ENCODE data around the gene AHRR. TPM values are rescaled to one million over a fixed set of nuclear protein-coding genes. Genes with fewer than 3 reads are reported as not detected.

AHRR gene
- total RNA-seq, 1 experiment from 2014 or later: 2.2 TPM

GRCh38 chr5:438481-438981 is 117.0 kb downstream of the AHRR start:
- Histone ChIP-seq H4K91ac (ENCODE audit: insufficient read length, low read depth, low read length) (no peak overlapping the region), H3K23ac (ENCODE audit: insufficient read length, low read depth, low read length) (no peak overlapping the region), H3K9me3 (ENCODE audit: control insufficient read depth, low read depth, low read length) (no peaks in the 10 kb centered on the region), H3K23me2 (ENCODE audit: insufficient read length, low read depth, low read length, poor library complexity, severe bottlenecking) (peaks cover 10% of the 10 kb centered on the region), H2BK120ac (ENCODE audit: low read depth, low read length, poor library complexity, severe bottlenecking) (no peak overlapping the region), H3K79me1 (ENCODE audit: insufficient read depth, low read depth, low read length, poor library complexity, severe bottlenecking) (peaks cover 2% of the 10 kb centered on the region), H3K9ac (ENCODE audit: extremely low read depth, insufficient read length, low read length) (no peak overlapping the region), H2AFZ (ENCODE audit: low read length) (no peak overlapping the region), H4K20me1 (ENCODE audit: control insufficient read depth, insufficient read depth, insufficient read length) (no peaks in the 10 kb centered on the region), H3K4ac (ENCODE audit: low read depth, low read length) (no peak overlapping the region), H3K27me3 (ENCODE audit: insufficient read depth, low read length) (no peaks in the 10 kb centered on the region), H3K14ac (ENCODE audit: insufficient read depth, low read length) (no peak overlapping the region; the same call in 1 of the 2 replicates), H2BK15ac (ENCODE audit: low read depth, low read length) (no peak overlapping the region), H2AK5ac (ENCODE audit: insufficient read length, low read length) (no peak overlapping the region), H2BK20ac (ENCODE audit: low read depth, low read length, poor library complexity, severe bottlenecking) (no peak overlapping the region), H3K27ac (ENCODE audit: insufficient read length, low read depth, low read length) (no peak overlapping the region), H3K4me2 (ENCODE audit: insufficient read depth, insufficient read length, low read length) (no peak overlapping the region), H3K4me1 (ENCODE audit: insufficient read depth, low read length) (no peaks in the 10 kb centered on the region), H4K5ac (ENCODE audit: insufficient read length, low read depth, low read length) (no peak overlapping the region), H3K79me2 (ENCODE audit: insufficient read depth, low read length) (peaks cover 3% of the 10 kb centered on the region; the same call in 1 of the 2 replicates), H4K8ac (replicated peaks; ENCODE audit: insufficient read length, low read depth, low read length) (no peak overlapping the region), H2BK12ac (ENCODE audit: insufficient read length, low read depth, low read length) (no peak overlapping the region), H2BK5ac (ENCODE audit: insufficient read length, low read length) (no peak overlapping the region), H3K18ac (ENCODE audit: insufficient read length, low read depth, low read length) (no peak overlapping the region), H3T11ph (ENCODE audit: low read length) (no peak overlapping the region), H3K56ac (ENCODE audit: insufficient read length, low read depth, low read length) (no peak overlapping the region)
- Mint-ChIP-seq H3K4me3 (no peak overlapping the region), H3K9me3 (0 out of 5 replicates have a peak, but pooled peaks cover 0 to 3% of the 10 kb centered on the region in 2 experiments), H3K4me1 (peaks cover 0 to 4% of the 10 kb centered on the region in 2 experiments; a peak in 3 of 4 replicates), H3K36me3 (ENCODE audit: insufficient read depth in 1 of 3, low read depth in 3 of 3) (no peaks in the 10 kb centered on the region; a peak in 1 of 7 replicates), H3K27ac (no peak overlapping the region), H3K27me3 (ENCODE audit: low read depth) (peaks cover 31% of the 10 kb centered on the region)
- TF ChIP-seq, protein P1, sequence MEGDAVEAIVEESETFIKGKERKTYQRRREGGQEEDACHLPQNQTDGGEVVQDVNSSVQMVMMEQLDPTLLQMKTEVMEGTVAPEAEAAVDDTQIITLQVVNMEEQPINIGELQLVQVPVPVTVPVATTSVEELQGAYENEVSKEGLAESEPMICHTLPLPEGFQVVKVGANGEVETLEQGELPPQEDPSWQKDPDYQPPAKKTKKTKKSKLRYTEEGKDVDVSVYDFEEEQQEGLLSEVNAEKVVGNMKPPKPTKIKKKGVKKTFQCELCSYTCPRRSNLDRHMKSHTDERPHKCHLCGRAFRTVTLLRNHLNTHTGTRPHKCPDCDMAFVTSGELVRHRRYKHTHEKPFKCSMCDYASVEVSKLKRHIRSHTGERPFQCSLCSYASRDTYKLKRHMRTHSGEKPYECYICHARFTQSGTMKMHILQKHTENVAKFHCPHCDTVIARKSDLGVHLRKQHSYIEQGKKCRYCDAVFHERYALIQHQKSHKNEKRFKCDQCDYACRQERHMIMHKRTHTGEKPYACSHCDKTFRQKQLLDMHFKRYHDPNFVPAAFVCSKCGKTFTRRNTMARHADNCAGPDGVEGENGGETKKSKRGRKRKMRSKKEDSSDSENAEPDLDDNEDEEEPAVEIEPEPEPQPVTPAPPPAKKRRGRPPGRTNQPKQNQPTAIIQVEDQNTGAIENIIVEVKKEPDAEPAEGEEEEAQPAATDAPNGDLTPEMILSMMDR (conservative IDR thresholded peaks at IDR 0.05): no peak
- no CpG with 5 or more reads among the region's 14 CpGs for WGBS (ENCODE audit: extremely low coverage, insufficient read length, low lambda C conversion rate)
- DNase-seq: peak; percentile 18
